Upper lobe of left lung (tissue), 4 donors: ENCODE data around the gene TFR2.

ENCODE experiments used
- CTCF ChIP-seq, 6 experiments: fragments of 450-650 bp in 4 of 6; fragments of 200-600 bp in 2 of 6; sonication (generic) in 2 of 6; IDR thresholded peaks; one replicate each; pipeline ENCODE4 v1.5.1; 2016 to 2019; ENCODE audit warnings: antibody characterized with exemption in 6 of 6
- EP300 ChIP-seq, 4 donors: sonication (generic); formaldehyde crosslinking; IDR thresholded peaks; one replicate each; pipeline ENCODE4 v1.5.1; 2017; ENCODE audit warnings: antibody characterized with exemption in 4 of 4, control low read depth in 2 of 4
- POLR2A ChIP-seq, 4 donors: fragments of 450-650 bp; IDR thresholded peaks; one replicate each; pipeline ENCODE4 v1.5.1; 2016 to 2017; ENCODE audit warnings: antibody characterized with exemption in 4 of 4, mild to moderate bottlenecking in 2 of 4
- POLR2AphosphoS5 ChIP-seq, 2 donors: sonication (generic); formaldehyde crosslinking; IDR thresholded peaks; one replicate each; pipeline ENCODE4 v1.5.1; 2017; ENCODE audit warnings: antibody characterized with exemption in 2 of 2

DNA sequence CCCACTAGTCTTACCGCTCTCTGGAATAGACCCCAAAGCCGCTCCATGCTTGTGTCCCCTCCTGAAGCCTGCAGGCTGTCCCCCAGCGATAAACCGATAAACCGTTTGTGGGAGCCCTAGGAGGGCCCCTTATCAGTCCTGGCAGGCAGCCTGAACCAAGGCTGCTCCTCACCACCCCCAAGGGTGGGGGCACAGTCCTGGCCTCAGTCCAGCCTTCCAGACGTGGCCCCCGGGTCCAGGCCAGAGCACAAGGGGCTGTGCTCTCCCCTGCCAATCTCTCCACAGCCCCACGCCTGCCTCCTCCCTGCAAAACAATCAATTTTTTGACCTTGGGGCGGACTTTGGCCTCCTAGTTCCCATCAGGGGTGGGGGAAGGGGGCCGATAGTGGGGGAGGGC lies at the start of gene TFR2:
- TF ChIP-seq CTCF (IDR thresholded peaks at IDR 0.05) = no peak
- no peak for TF ChIP-seq POLR2A (IDR thresholded peaks at IDR 0.05)
- TF ChIP-seq EP300 (IDR thresholded peaks at IDR 0.05) = no peak
- TF ChIP-seq POLR2AphosphoS5 (IDR thresholded peaks at IDR 0.05) = no peak
